Hepatocyte (in vitro differentiated cells): ENCODE data around the gene IMMP1L.

Source experiments
- CTCF ChIP-seq: fragments of 200-600 bp; sonication (generic); IDR thresholded peaks from 2 replicates; pipeline ENCODE4 v1.5.1; 2016; ENCODE audit warnings: antibody characterized with exemption, mild to moderate bottlenecking; ENCODE audit not compliant: poor library complexity
- EZH2 ChIP-seq: fragments of 200-600 bp; sonication (generic); IDR thresholded peaks from 2 replicates; pipeline ENCODE4 v1.6.1; 2016; ENCODE audit warnings: antibody characterized with exemption, mild to moderate bottlenecking, borderline replicate concordance
- EZH2phosphoT487 ChIP-seq: fragments of 200-600 bp; sonication (generic); IDR thresholded peaks from one replicate; pipeline ENCODE4 v1.6.1; 2018; ENCODE audit warnings: antibody characterized with exemption, mild to moderate bottlenecking, low read depth, moderate library complexity; ENCODE audit not compliant: unreplicated experiment, severe bottlenecking

GRCh38 chr11:31437742-31438435 lies 71.5 kb downstream of the IMMP1L start:
- no peak for TF ChIP-seq CTCF
- TF ChIP-seq EZH2 = no peak
- TF ChIP-seq EZH2phosphoT487 = no peak
